Measurements from ENCODE around the gene LCE2B.

The LCE2B gene

DNA sequence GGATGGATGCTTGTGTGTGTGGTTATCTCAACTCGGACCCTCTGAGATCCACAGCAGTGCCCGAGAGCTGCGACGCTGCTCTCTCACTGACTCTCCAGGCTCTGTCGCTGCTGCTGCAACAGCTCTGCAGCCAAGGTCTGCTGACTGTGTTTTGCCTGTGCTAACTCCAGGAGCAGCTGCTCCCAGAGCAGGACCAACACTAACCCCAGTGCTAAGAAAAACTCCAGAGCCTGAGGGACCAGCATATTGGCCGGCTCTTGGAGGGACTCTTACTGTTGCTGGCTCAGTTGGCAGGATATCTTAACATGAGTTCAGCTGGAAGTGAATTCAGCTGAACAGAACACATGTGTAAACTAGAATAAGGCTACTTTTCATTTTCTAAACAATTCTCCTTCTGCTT is 6.5 kb upstream of the LCE2B start:
- no peak for TF ChIP-seq JUND (IDR thresholded peaks at IDR 0.05; ENCODE audit: low read depth)
- no peak for DNase-seq (ENCODE audit: low read depth in 1 of 2, low spot score in 1 of 2)
- in situ Hi-C loops (cut with HindIII; ENCODE audit: low pct_unique_long_range_greater_than_20kb, low sequenced_read_pairs) = no loop called here

DNA sequence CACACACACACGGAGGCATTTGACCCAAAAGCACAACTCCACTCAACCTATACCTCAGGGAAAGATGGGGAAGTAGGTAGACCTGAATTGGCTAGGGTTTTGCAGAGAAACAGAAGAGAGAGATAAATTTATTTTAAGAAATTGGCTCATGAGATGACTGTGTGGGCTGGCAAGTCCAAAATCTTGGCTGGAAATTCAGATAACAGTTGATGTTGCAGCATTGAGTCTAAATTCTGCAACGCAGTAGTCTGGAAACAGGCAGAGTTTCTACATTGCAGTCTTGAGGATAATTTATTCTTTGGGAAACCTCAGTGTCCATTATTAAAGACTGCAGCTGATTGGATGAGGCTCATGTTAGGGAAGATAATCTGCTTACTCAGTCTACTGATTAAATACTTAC is 4.3 kb upstream of the LCE2B start:
- no peak for TF ChIP-seq JUND (IDR thresholded peaks at IDR 0.05; ENCODE audit: low read depth)
- in situ Hi-C loops (cut with HindIII; ENCODE audit: low pct_unique_long_range_greater_than_20kb, low sequenced_read_pairs) = no loop called here

DNA sequence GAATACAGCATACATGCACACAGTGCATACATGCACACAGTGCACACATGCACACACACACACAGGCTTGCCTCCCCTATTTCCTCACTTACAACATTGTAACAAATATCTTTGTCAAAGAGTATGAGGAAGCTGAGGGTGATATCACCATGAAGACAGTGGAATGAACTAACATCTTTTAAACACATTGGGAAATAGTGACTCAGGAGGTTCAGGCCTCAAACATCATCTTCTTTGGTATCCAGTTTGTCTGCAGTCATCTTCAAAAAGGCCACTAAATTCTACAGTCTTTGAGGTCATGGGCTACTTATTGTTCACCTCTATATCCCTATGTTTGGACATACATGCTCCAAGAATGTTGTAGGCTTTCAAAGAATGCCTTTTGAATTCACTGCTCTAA is 2.1 kb upstream of the LCE2B start:
- no peak for DNase-seq (ENCODE audit: low read depth in 1 of 2, low spot score in 1 of 2)
- no peak for TF ChIP-seq JUND (IDR thresholded peaks at IDR 0.05; ENCODE audit: low read depth)
- in situ Hi-C loops (cut with HindIII; ENCODE audit: low pct_unique_long_range_greater_than_20kb, low sequenced_read_pairs) = no loop called here

More for the DNA sequence above, 4.3 kb upstream of the LCE2B start:
- no peak for DNase-seq (ENCODE audit: low read depth in 1 of 2, low spot score in 1 of 2)

DNA sequence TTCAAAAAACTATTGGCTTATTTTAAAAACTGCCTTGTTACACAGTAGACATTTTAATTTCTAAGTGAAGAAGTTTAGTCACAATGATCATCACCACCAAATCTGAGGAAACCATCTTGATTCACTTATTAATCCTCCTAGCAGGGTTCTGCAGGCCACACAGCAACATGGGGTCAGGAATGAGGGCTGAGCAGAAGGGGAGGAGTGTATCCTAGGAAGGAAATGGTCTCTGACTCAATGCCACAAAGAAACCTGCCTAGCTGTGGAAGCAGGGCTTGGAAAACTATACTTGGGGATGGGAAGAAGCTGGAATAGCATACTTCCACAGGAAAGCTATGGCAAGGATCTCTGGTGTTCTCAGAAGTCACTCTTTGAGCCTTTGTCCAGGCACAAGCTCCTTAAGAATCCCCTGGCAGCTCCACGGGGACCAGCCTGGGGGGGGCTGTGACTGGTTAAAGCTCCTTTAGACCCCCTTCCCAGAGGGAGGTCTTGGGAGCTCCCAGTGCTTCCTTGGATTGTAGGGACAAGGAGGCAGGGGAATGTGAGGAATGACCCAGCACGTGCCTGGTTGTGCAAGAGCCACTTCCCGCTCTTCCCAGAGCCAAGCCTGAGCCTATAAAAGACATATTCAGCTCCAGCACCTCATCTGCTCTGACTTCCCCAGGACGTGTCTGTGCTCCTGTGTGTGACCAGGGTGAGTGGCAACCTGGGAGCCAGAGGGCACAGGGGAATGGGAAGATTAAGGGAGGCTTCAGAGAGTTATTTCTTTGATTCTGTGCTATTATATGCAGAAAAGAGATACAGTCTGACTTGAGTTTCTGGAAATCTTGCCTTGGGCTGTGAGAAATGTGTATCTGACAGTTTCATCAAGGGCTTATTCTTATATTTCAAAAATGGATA is 12.0 kb downstream of the LCE2B start, which contains the start of gene LCE2A:
TSS of gene LCE2A (plus strand) at position 645 of the 900 bp plus-strand sequence. CDS start 557 bp downstream, outside the sequence.
- peak in 1 of 2 experiments; percentile 20 for DNase-seq (ENCODE audit: low read depth in 1 of 2, low spot score in 1 of 2)
- in situ Hi-C loops (cut with HindIII; ENCODE audit: low pct_unique_long_range_greater_than_20kb, low sequenced_read_pairs) = no loop called here

DNA sequence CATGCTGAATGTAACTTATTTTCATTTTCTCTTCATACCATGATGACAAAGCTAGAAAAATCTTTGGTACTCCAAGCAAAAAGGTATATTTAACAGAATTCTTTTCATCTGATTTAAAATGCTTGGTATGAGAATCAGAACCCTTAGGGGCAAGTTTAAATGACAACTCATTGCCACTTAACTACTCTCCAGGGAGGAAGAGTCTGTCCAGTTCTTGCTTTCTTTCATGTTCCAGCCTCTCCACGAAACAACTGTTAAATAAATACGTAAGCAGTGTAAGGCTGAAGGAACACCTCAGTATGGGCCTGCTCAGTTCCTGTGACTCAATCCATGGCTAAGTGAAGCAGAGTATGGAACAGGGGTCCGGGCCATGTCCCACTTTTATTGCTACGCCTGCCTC is 13.8 kb downstream of the LCE2B start:
- TF ChIP-seq JUND (IDR thresholded peaks at IDR 0.05; ENCODE audit: low read depth) = no peak
- in situ Hi-C loops (cut with HindIII; ENCODE audit: low pct_unique_long_range_greater_than_20kb, low sequenced_read_pairs) = no loop called here
- no peak for DNase-seq (ENCODE audit: low read depth in 1 of 2, low spot score in 1 of 2)

More for the DNA sequence above, 12.0 kb downstream of the LCE2B start, which contains the start of gene LCE2A:
- no peak for TF ChIP-seq JUND (IDR thresholded peaks at IDR 0.05; ENCODE audit: low read depth)

DNA sequence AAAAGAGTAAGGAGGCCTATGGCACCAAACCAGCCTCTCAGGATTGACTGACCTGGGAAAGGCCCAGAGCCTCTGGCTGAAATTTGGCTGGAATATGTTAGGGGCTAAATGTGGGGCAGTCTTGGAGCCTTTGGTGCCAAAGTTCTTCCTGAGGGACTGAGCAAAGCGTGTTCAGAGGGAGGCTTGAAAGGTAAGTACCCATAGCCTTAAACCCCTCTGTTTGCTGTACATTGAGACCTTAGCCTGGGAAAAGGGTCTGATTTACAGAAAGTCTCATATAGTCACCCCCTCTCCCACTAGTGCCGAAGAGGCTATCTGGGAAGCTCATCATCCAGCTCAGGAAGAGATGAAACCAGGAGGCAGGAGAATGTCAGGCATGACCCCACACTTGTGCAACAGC is 21.9 kb downstream of the LCE2B start, which contains the start of gene LCE4A:
TSS of gene LCE4A (plus strand) at position 301 of the 400 bp plus-strand sequence. CDS start 916 bp downstream, outside the sequence.
- no peak for TF ChIP-seq JUND (IDR thresholded peaks at IDR 0.05; ENCODE audit: low read depth)
- in situ Hi-C loops (cut with HindIII; ENCODE audit: low pct_unique_long_range_greater_than_20kb, low sequenced_read_pairs) = no loop called here
- no peak for DNase-seq (ENCODE audit: low read depth in 1 of 2, low spot score in 1 of 2)

DNA sequence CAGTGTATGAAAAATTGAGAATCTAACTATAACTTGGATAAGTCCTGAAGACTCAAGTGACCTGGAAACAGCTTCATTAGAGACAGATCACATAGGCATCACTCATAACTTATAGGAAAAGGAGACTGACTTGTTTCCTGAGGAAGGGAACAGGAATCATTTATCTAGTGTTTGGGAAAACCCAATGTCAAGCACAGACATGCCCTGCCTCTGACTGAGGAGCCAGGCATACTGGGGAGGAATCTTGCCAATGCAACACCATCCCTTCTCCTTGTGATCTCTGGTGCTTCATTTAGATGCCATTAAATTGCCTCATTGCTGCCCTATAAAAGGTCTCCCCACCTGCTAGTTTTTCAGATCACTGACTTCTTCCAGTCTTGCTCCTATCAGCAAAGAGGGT is 32.3 kb downstream of the LCE2B start:
- in situ Hi-C loops (cut with HindIII; ENCODE audit: low pct_unique_long_range_greater_than_20kb, low sequenced_read_pairs) = no loop called here

DNA sequence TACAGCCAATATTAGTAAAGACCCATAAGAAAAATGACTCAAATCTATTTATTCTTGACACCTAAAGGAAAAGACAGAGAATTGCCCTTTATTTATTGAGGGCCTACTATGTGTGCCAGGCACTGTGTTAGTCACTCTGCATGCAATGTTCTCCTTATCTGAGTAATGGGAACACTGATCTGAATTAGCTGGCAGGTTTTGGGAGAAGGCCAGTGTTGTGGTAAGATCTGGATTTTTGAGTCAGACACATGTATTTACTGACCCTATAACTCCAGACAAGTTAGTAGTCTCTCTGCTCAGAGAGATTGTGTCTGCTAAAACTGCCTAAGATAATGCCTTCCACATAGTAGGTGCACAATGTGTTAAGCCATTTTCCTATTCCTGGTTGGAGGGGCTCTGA is 39.3 kb downstream of the LCE2B start:
- in situ Hi-C loops (cut with HindIII; ENCODE audit: low pct_unique_long_range_greater_than_20kb, low sequenced_read_pairs) = no loop called here
- DNase-seq (ENCODE audit: low read depth in 1 of 2, low spot score in 1 of 2) = no peak
- TF ChIP-seq JUND (IDR thresholded peaks at IDR 0.05; ENCODE audit: low read depth) = no peak

More for the DNA sequence above, 32.3 kb downstream of the LCE2B start:
- DNase-seq (ENCODE audit: low read depth in 1 of 2, low spot score in 1 of 2) = no peak
- no peak for TF ChIP-seq JUND (IDR thresholded peaks at IDR 0.05; ENCODE audit: low read depth)

DNA sequence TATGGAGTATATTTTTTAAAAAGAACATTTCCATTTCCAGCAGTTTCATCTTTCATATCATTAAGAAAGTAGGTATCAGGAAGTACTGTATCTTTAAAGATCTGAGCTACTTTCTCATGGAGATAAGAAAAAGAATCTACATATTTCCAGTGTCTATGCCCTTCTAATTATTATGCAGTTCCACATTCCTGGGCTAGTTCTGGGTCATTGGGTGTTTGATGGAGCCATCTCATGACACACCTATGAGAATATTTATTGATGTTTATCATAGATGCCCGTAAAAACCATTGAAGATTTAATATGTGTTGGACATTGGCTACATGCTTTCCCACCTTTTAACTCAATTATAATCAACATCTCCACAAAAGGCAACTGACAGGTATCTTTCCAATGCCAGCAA is 43.1 kb downstream of the LCE2B start:
- TF ChIP-seq JUND (IDR thresholded peaks at IDR 0.05; ENCODE audit: low read depth) = no peak
- in situ Hi-C loops (cut with HindIII; ENCODE audit: low pct_unique_long_range_greater_than_20kb, low sequenced_read_pairs) = no loop called here
- DNase-seq (ENCODE audit: low read depth in 1 of 2, low spot score in 1 of 2) = no peak

DNA sequence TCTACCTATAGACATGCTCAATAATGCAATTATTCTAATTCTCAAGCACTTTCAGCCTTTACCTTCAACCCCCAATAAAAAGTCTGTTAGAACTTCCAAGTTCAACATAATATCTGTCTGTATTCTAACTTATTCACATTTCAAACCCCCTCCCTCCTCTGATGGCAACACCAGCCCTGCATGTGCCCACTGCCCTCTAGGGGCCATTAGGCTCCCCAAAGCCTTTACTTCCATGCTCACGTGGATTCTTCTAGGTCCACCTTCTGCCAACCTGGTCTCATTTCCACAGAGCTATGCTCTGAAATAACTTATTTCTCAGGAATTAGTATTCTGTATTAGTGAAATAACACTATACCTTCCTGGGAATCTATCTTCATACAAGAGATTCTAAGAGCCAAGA is 49.7 kb downstream of the LCE2B start:
- no peak for TF ChIP-seq JUND (IDR thresholded peaks at IDR 0.05; ENCODE audit: low read depth)
- in situ Hi-C loops (cut with HindIII; ENCODE audit: low pct_unique_long_range_greater_than_20kb, low sequenced_read_pairs) = no loop called here
- peak in 1 of 2 experiments; percentile 66 for DNase-seq (ENCODE audit: low read depth in 1 of 2, low spot score in 1 of 2)
